GM12865 (cell line): ENCODE results near the gene FFAR2.
A peak's percentile ranks its signal among the peaks of the same experiment; 100 is the strongest.

Experiments
- DNase-seq: peaks from one replicate; pipeline ENCODE4 v3.0.0; 2010; ENCODE audit warnings: low read depth
- H3K4me3 ChIP-seq: 2 replicates; pipeline ENCODE4 v1.5.1; 2011; ENCODE audit warnings: mild to moderate bottlenecking, low read depth, low read length, control low read depth
- CTCF ChIP-seq: IDR thresholded peaks from 2 replicates; pipeline ENCODE4 v1.5.1; 2011; ENCODE audit warnings: low read length, control low read depth, low read depth, inconsistent platforms; ENCODE audit not compliant: insufficient read depth; ENCODE audit errors: missing control alignments

The FFAR2 gene

DNA sequence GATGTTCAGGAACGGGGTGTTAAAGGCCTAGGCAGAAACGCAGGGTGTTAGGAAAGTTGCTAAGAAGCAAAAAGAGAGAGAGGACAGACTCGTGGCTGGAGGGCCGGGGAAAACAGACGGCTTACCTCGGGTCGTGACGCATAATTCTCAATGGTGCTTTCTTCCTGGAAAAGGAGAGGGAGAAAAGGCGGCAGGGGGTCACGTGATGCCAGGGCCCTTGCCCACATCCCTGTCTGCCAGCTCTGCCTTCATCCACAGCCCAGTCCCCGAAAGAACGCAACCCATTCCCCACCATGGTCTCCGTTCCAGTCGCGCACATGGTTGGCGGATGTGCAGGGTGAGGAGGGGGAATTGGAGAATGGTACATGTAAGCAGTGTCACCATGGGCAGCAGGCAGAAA is 40.6 kb downstream of the FFAR2 start:
- DNase-seq, result no peak
- no peak for TF ChIP-seq CTCF
- H3K4me3 ChIP-seq, result no peak overlapping the region

GRCh38 chr19:35490364-35490763 is 42.3 kb downstream of the FFAR2 start, which contains the start of gene KRTDAP:
Gene KRTDAP (minus strand): TSS chr19:35490464. CDS start chr19:35490442, 22 bp downstream.
- no peak for TF ChIP-seq CTCF
- H3K4me3 ChIP-seq, result no peak within 1 kb of the TSS
- no peak for DNase-seq

DNA sequence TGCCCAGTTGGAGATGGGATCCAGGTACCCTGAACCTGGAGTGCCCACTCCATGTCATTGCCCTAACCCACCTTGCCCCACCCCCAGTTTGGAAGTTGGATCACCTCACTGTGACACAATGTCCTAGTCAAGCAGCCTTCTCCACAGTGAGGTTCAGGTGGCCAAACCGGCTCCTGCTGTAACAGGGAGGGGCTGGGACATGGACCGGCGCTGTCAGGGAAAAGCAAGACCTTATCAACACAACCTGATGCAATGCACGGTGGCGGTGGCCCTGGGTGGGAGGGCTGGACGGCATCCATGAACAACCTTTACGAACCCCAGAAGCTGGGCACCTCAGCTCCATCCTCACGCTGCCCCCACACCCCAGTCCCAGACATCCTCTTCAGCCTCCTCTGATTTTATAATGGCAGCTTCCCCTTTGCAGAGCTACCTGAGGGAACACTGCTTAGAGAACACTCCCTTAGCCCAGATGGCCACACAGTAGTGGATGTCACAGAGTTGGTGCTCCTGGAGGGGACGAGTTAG is 43.8 kb downstream of the FFAR2 start:
- DNase-seq, result no peak
- no peak for TF ChIP-seq CTCF
- no peak overlapping the region for H3K4me3 ChIP-seq

DNA sequence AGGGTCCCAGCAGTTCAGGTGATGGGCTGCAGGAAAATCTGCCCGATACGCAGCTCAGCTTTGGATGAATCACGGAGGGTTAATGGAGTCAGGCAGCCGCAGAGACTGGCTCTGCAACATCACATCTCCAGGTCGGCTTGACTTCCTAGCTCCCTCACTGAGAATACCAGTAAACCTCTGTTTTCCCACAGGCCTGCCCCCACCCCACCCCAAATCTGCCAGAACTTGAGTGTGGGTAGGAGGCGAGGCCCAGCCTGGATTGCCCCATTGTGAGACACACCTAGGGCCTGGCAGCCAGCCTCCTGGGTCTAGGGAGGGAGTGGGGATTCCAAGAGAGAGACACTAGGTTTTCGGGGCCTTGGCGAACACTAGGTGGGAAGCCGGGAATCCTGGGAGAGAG is 45.9 kb downstream of the FFAR2 start:
- DNase-seq, result no peak
- no peak for TF ChIP-seq CTCF
- H3K4me3 ChIP-seq, result no peak overlapping the region

GRCh38 chr19:35495107-35496064 is 47.3 kb downstream of the FFAR2 start:
- TF ChIP-seq CTCF, result peak; percentile 100
- H3K4me3 ChIP-seq, result no peak overlapping the region
- peak; percentile 76 for DNase-seq

GRCh38 chr19:35497406-35497805 is 49.3 kb downstream of the FFAR2 start:
- DNase-seq, result no peak
- no peak overlapping the region for H3K4me3 ChIP-seq
- no peak for TF ChIP-seq CTCF

- no peak for DNase-seq
- no peak for TF ChIP-seq CTCF
- no peak overlapping the region for H3K4me3 ChIP-seq
Measured at GRCh38 chr19:35498220-35498619, 50.2 kb downstream of the FFAR2 start.
